ENCODE results near the gene DNAJC22. TPM values are rescaled to one million over a fixed set of nuclear protein-coding genes. Genes with fewer than 3 reads are reported as not detected.
"Not testable (repeated sequence)": the region's sequence is repeated elsewhere in the genome, so short reads cannot be mapped to it uniquely, and the experiment has no call there.

The DNAJC22 gene
- total RNA-seq (2014; rRNA removed; shearing (Covaris generic)) = 7.9 and 10.4 TPM in 2 replicates

DNA sequence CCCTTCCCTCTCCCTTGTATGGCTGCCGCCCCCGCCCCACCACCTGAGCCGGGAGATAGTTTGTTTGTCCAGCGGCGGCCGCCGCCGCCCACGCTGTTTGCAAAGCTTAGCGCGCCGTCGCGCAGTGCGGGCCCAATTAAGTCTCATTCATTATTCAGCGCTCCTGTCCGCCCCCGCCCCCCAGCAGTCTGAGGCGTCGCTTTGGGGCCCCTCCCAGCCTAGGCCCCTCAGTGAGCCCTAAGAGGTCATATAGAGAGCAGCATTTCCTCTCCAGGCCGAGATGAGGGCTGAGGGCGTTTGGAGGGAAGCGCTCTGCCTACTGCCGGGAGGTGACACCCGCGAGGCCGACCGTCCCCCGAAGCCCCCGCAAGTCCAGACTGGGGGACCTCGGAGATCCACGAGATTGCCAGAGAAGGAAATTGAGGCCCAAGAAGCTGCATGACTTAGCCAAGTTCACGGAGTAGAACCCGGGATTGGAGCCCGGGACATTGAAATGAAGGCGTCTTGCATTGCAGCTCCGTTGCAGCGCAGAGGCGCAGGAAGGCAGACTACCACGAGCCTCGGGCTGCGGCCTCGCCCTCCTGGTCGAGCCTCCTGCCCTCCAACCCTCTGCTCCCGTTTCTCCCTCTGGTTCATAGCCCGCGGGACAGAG lies at the start of gene DNAJC22:
TSS of gene DNAJC22 (plus strand) at position 230 of the 652 bp plus-strand sequence. CDS start 1,985 bp downstream, outside the sequence.
- no peak for DNase-seq (ENCODE audit: low read depth)

DNA sequence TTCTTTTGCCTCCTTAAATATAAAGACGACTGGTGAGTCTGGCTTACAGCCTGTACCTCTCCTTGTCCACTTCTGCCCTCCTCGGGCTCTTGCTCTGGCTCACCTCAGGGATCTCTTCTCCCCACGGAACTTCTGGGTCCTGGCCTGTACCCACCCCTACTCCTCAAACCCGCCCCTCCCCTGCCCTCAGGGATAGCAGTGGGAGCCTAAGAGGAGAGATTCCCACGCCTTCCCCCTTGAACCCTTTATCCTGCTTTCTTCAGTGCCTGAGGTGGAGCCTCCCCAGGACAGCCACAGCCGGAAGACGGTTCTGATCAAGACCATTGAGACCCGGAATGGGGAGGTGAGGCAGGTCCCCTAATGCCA lies 49.0 kb upstream of the DNAJC22 start:
- DNase-seq (ENCODE audit: low read depth) = no peak

DNA sequence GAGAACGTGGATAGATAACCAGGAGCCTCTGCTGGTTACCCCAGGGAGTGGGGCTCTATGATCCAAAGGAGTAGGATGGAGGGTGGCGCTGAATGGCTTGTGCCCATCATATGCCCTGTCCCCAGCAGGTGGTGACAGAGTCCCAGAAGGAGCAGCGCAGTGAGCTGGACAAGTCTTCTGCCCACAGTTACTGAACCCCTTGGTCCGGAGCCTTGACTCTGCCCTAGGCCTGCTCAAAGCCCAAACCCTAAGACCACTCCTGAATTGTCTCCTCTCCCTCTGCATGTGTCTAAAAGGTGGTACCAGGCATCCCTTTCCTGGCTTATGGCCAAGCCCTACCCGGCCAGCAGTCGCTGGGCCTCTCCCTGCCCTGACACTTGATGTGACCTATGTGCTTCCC lies 48.5 kb upstream of the DNAJC22 start:
- peak; percentile 26 for DNase-seq (ENCODE audit: low read depth)

DNA sequence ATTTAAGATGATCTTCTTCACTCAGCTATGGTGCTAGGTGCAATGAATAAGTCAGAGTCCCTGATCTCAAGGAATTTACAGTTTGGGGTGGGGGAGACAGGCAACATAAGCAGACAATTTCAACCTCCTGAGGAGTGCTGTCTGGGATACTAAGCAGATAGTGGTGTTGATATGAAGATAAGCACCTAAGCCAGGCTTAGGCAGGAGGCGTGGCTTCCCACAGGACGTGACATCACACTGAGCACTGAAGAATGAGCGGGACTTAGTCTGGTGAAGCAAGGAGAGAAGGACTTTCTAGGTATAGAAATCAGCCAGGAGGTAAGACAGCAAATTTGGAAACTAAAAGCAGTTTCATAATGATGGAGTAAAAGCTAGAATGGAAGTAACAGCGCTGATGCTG lies 44.9 kb upstream of the DNAJC22 start:
- DNase-seq (ENCODE audit: low read depth) = no peak

DNA sequence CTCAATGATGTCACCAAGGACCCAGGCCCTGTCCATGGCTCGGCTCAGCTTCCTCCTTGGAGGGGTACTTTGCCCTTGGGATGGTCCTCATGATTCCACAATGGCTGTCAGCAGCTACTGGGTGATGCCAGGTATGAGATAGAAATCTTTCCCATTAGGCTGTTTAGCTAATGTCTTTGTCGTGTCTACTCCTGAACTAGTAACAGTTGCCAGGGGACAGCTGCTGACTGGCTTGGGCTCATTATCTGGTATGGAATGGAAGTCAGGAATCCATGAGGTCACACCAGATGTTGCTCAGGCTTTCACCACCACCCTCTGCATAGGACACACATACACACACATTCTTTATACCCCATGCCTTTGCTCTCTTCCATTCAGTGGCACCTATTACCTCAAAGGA lies 42.5 kb upstream of the DNAJC22 start:
- peak; percentile 24 for DNase-seq (ENCODE audit: low read depth)

DNA sequence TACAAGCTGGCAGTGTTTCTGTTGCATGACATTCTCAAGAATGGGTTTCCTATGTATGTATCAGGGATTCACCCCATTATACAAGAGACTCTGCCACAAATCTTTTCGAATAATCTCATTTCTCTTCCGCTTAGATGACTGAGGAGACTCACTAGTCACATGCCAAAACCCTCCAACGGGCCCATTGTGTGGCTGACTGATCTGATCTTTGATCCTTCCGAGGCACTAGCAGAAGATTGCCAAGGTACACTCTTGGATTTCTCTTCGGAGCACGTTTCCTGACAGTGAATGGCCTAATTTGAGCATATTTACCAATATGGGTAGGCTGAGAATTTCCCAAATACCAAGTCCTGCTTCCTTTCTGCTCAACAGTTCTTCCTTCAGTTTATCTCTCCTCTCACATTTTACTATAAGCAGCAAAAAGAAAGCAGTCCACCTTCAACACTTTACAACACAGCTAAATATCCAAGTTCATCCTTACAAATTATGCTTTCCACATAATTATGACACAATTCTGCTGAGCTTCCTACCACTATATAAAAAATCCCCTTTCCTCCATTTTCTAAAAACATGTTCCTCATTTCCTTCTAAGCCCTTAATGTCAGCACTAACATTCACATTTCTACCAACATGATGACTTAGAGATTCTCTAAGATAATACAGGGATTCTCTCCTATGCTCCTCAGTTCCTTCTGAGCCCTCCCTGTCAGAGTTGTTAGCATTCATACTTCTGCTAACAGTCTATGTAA lies 40.8 kb upstream of the DNAJC22 start:
- DNase-seq (ENCODE audit: low read depth) = no peak

DNA sequence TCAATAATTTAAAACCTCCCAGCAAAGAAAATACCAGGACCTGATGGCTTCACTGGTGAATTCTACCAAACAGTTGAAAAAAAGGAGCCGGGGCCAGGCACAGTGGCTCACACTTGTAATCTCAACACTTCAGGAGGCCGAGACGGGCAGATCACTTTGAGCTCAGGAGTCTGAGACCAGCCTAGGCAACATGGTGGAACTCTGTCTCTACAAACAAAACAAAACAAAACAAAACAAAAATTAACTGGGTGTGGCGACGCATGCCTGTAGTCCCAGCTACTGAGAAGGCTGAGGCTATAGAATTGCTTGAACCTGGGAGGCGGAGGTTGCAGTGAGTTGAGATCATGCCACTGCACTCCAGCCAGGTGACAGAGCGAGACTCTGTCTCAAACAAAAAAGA lies 37.3 kb upstream of the DNAJC22 start:
- no peak for DNase-seq (ENCODE audit: low read depth)

DNA sequence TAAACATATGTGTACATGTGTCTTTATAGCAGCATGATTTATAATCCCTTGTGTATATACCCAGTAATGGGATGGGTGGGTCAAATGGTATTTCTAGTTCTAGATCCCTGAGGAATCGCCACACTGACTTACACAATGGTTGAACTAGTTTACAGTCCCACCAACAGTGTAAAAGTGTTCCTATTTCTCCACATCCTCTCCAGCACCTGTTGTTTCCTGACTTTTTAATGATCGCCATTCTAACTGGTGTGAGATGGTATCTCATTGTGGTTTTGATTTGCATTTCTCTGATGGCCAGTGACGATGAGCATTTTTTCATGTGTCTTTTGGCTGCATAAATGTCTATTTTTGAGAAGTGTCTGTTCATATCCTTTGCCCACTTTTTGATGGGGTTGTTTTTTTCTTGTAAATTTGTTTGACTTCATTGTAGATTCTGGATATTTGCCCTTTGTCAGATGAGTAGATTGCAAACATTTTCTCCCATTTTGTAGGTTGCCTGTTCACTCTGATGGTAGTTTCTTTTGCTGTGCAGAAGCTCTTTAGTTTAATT lies 36.2 kb upstream of the DNAJC22 start:
- DNase-seq (ENCODE audit: low read depth) = not testable (repeated sequence)

DNA sequence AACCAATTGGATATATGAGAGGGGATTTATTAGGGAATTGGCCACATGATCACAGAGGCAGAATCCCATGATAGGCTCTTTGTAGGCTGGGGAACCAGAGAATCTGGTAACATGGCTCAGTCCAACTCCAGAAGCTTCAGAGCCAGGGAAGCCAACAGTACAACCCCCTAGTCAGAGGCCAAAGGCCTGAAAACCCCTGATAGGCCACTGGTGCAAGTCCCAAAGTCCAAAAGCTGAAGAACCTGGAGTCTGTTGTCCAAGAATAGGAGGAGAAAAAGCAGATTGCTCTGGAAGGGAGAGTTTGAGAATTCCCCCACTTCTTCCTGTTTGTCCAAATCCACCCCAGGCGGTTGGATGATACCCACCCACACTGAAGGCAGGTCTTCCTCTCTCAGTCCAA lies 31.9 kb upstream of the DNAJC22 start:
- DNase-seq (ENCODE audit: low read depth) = no peak

DNA sequence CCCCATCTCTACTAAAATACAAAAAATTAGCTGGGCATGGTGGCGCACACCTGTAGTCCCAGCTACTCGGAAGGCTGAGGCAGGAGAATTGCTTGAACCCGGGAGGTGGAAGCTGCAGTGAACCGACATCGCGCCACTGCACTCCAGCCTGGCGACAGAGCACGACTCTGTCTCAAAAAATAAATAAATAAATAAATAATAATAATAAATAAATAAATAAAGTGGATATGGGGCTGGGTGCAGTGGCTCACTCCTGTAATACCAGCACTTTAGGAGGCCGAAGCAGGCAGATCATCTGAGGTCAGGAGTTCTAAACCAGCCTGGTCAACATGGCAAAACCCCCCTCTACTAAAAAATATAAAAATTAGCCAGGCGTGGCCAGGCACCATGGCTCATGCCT lies 29.6 kb upstream of the DNAJC22 start:
- DNase-seq (ENCODE audit: low read depth) = not testable (repeated sequence)

DNA sequence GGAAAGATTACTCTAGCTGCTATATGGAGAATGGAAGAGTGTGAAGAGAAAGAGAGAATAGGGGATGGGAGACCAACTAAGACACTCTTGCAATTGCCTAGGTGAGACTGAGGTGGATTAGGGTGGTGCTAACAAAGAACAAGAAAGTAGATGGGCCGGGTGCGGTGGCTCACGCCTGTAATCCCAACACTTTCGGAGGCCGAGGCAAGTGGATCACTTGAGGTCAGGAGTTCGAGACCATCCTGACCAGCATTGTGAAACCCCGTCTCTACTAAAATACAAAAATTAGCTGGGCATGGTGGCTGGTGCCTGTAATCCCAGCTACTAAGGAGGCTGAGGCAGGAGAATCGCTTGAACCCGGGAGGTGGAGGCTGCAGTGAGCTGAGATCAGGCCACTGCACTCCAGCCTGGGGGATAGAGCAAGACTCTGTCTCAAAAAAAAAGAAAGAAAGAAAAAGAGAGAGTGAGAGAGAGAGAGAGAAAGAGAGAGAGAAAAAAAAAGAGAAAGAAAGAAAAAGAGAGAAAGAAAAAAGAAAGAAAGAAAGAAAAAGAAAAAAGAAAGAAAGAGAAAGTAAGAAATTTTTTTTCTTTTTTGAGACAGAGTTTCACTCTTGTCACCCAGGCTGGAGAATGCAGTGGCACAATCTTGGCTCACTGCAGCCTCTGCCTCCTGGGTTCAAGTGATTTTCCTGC lies 26.1 kb upstream of the DNAJC22 start:
- not testable (repeated sequence) for DNase-seq (ENCODE audit: low read depth)

DNA sequence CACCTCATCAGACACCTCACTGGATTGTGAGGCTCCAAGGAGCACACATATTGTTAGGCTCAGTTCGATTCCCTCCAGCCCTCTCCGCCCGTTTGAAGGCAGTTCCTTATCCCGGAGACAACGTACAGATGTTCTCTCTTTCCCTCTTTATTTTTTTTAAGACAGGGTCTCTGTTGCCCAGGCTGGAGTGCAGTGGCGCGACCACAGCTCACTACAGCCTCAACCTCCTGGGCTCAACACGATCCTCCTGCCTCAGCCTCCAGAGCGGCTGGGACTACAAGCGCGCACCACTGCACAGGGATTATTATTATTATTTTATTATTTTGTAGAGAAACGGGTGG lies 24.4 kb upstream of the DNAJC22 start:
- DNase-seq (ENCODE audit: low read depth) = no peak

DNA sequence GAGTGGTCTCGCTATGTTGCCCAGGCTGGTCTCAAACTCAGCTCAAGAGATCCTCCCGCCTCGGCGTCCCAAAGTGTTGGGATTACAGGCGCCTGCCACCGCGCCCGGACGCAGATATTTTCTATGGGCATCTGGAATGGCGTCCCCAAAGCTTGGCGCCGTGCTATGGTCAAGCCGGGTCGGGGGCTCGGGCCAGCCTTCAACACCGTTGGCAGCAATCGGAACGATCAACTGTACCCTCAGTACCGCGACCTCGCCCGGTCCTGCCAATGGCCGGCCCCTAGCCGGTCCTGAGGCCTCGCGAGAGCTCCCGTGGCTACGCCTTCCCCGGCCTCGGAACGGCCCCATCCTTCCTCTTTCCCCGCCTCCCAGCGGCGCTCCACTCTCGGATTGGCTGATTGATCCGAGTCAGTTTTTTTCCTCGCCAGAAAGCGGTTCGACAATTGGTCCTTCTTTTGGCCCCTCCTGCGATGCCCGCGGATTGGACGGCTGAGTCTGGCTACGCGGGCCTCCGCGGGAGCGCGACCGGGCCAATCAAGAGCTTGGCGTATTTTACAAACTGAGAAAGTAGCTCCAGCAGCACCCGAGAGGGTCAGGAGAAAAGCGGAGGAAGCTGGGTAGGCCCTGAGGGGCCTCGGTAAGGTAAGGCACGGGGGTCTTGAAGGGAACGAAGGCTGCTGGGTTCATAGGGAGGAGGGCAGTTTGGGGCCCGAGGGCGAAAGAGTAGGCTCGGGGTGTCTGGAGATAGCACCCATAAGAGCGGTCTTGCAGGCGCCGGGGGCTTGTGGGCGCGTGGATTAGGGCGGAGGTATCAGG lies 23.8 kb upstream of the DNAJC22 start, which contains the start of gene TROAP:
TSS of gene TROAP (plus strand) at position 548 of the 816 bp plus-strand sequence. CDS start 354 bp downstream, outside the sequence.
- DNase-seq (ENCODE audit: low read depth) = peak; percentile 97

DNA sequence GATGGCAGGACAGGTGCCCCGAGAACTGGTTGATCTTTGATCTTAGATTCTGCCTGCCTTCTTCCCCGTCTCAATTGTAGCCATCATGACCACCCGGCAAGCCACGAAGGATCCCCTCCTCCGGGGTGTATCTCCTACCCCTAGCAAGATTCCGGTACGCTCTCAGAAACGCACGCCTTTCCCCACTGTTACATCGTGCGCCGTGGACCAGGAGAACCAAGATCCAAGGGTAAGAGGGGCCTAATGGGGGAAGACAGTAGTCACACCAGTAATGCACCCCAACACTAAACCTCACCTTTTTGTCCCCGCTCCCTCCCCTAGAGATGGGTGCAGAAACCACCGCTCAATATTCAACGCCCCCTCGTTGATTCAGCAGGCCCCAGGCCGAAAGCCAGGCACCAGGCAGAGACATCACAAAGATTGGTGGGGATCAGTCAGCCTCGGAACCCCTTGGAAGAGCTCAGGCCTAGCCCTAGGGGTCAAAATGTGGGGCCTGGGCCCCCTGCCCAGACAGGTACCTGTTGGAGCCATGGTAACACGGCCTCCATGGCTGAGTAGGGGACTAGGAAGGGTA lies 23.1 kb upstream of the DNAJC22 start:
- no peak for DNase-seq (ENCODE audit: low read depth)

DNA sequence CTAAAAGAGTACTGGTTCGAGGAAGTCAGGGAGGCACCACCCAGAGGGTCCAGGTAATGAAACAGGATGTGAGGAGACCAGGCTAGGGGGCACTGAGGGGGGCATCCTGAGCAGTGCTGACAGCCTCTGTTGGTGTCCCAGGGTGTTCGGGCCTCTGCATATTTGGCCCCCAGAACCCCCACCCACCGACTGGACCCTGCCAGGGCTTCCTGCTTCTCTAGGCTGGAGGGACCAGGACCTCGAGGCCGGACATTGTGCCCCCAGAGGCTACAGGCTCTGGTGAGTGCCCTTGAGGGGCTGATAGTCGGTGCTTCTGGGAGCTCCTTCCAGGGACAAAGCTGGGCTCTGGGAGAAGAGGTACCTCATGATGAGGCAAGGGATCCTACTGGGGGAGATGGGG lies 21.1 kb upstream of the DNAJC22 start:
- no peak for DNase-seq (ENCODE audit: low read depth)

DNA sequence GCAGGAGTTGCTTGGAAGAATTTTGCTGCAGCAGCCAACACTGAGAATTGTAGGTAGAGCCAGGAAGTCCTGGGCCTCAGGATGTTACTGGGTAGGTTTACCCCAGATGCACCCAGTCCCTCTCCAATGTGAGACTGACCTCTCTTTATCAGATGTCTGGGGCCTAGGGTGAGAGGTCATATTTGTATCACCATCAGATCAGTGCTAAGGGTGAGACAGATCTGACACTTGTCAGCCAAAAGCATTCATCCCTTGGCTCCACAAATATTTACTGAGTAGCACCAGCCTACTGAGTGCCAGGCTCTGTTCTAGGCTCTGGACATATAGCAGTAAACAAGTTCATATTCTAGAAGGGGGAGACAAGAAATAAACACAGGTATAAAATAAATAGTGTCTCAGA lies 19.3 kb upstream of the DNAJC22 start:
- DNase-seq (ENCODE audit: low read depth) = no peak

DNA sequence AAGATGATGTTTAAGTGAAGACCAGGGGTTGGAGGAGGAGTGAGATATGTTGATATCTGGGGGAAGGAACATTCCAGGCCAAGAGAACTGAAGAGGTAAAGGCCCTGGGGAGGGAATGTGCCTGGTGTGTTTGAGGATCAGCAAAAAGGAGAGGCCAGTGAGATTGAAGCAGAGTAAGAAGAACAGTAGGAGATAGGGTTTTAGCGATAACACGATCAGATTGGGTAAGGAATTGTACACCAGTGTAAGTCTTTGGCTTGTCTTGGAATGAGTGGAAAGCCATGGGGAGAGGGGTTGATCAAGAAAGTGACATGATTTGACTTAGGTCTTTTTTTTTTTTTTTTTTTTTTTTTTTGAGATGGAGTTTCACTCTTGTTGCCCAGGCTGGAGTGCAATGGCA lies 18.8 kb upstream of the DNAJC22 start:
- no peak for DNase-seq (ENCODE audit: low read depth)

DNA sequence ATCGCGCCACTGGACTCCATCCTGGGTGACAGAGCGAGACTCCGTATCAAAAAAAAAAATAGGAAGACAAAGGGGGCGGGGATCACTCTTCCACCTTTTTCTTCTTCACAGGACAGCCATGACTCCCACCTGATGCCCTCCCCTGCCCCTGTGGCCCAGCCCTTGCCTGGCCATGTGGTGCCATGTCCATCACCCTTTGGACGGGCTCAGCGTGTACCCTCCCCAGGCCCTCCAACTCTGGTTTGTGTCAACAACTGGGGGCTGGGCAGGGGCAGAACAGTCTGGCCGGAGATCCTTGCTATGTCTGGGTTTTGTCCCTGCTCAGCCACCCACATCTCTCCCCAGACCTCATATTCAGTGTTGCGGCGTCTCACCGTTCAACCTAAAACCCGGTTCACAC lies 17.9 kb upstream of the DNAJC22 start:
- DNase-seq (ENCODE audit: low read depth) = no peak

DNA sequence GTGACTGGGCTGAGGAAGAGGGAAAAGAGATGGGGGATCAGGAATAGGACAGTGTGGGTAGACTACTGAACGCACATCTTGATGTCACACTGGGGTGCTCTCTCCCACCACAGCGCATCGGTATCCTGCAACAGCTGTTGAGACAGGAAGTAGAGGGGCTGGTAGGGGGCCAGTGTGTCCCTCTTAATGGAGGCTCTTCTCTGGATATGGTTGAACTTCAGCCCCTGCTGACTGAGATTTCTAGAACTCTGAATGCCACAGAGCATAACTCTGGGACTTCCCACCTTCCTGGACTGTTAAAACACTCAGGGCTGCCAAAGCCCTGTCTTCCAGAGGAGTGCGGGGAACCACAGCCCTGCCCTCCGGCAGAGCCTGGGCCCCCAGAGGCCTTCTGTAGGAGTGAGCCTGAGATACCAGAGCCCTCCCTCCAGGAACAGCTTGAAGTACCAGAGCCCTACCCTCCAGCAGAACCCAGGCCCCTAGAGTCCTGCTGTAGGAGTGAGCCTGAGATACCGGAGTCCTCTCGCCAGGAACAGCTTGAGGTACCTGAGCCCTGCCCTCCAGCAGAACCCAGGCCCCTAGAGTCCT lies 16.6 kb upstream of the DNAJC22 start:
- no peak for DNase-seq (ENCODE audit: low read depth)

DNA sequence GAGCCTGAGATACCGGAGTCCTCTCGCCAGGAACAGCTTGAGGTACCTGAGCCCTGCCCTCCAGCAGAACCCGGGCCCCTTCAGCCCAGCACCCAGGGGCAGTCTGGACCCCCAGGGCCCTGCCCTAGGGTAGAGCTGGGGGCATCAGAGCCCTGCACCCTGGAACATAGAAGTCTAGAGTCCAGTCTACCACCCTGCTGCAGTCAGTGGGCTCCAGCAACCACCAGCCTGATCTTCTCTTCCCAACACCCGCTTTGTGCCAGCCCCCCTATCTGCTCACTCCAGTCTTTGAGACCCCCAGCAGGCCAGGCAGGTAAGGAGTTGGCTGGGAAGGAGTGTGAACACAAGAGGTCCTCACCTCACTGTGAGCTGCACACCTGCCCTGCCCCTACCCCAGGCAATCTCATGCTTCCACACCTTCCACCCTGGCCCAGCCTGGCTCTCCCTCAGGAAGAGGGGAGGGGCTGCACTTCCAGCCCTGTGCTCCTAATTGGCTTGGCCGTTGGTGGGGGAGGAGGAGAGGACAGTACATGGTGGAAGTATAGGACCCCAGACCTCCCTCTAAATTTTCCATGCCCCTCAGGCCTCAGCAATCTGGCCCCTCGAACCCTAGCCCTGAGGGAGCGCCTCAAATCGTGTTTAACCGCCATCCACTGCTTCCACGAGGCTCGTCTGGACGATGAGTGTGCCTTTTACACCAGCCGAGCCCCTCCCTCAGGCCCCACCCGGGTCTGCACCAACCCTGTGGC lies 15.9 kb upstream of the DNAJC22 start:
- no peak for DNase-seq (ENCODE audit: low read depth)

Measured in RPMI7951 (cell line).